Tibial nerve (tissue), 3 donors: ENCODE results near the gene GALNTL6.

Experiments used
- CTCF ChIP-seq, 5 experiments: fragments of 200-600 bp in 3 of 5; fragments of 450-650 bp in 2 of 5; sonication (generic) in 3 of 5; IDR thresholded peaks; one replicate each; pipeline ENCODE4 v1.5.1; 2016 to 2019; ENCODE audit warnings: antibody characterized with exemption in 5 of 5, mild to moderate bottlenecking in 3 of 5, moderate library complexity in 2 of 5
- POLR2A ChIP-seq, 2 donors: fragments of 450-650 bp; IDR thresholded peaks; one replicate each; pipeline ENCODE4 v1.6.1; 2017; ENCODE audit warnings: antibody characterized with exemption in 2 of 2, mild to moderate bottlenecking in 2 of 2, moderate library complexity in 2 of 2

- TF ChIP-seq CTCF (IDR thresholded peaks at IDR 0.05) = no peak
- no peak for TF ChIP-seq POLR2A (IDR thresholded peaks at IDR 0.05)
These were observed 194.7 kb downstream of the GALNTL6 start for GRCh38 chr4:172007889-172008288.
